ENCODE results near the gene PRDM16. TPM values are rescaled to one million over a fixed set of nuclear protein-coding genes. Genes with fewer than 3 reads are reported as not detected.

PRDM16 gene
- total RNA-seq, 1 donor from 2014 or later: 15.9 TPM

DNA sequence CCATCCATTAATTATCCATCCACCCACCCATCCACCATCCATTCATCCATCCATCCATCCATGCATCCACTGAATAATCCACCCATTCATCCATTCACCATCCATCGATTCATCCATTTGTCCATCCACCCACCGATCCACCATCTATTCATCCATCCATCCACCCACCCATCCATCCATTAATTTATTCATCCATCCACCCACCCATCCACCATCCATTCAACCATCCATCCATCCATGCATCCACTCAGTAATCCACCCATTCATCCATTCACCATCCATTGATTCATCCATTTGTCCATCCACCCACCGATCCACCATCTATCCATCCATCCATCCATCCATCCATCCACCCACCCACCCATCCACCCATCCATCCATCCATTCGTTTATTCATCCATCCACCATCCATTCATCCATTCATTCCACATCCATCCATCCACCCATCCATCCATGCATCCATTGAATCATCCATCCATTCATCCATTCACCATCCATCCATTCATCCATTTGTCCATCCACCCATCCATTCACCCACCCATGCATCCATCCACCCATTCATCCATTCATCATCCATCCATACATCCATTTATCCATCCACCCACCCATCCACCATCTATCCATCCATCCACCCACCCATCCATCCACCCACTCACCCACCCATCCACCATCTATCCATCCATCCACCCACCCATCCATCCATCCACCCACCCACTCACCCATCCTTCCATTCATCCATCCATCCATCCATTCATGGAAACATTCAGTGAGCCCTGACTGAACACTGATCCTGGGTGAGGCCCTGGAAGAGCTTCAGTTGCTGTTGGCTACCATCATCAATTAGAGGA is 302.1 kb downstream of the PRDM16 start:
- DNase-seq (ENCODE audit: low spot score): no peak

DNA sequence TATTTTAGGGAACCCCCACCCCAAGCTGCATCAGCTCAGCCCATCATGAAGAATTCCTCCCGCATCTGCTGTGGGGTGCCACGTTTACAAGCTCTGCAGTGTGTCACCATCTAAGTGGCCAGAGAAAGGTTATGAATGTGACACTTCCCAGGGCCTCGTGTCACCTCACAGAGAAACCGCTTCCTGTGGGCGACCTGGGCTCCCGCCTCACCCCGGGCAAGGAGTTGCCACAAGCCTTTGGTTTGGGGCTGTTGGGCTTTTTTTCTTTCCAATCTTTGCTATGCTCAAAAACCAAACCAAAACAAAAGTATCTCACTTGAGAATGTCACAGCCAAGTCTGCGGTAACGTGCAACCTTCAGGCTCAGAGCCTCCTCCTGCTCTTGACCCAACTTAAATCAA is 303.3 kb downstream of the PRDM16 start:
- no peak for DNase-seq (ENCODE audit: low spot score)

DNA sequence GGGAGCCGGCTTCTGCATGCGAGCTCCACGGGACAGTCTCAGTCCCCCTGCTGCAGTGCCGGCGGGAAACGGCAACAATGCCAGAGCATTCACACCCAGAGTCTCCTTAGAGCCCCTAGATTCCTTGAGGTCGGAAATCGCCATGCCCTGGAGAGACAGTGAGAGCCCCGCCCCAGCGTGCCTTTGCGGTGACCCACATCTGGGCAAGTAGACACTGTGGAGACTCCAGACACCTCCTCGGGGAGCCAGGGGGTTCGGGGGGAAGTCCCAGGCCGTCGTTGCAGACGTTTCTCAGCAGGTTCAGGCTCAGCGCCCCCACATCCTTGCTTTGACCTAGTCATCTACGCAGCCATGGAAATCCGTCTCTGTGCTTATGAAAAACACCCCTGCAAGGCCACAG is 304.2 kb downstream of the PRDM16 start:
- DNase-seq (ENCODE audit: low spot score): no peak

DNA sequence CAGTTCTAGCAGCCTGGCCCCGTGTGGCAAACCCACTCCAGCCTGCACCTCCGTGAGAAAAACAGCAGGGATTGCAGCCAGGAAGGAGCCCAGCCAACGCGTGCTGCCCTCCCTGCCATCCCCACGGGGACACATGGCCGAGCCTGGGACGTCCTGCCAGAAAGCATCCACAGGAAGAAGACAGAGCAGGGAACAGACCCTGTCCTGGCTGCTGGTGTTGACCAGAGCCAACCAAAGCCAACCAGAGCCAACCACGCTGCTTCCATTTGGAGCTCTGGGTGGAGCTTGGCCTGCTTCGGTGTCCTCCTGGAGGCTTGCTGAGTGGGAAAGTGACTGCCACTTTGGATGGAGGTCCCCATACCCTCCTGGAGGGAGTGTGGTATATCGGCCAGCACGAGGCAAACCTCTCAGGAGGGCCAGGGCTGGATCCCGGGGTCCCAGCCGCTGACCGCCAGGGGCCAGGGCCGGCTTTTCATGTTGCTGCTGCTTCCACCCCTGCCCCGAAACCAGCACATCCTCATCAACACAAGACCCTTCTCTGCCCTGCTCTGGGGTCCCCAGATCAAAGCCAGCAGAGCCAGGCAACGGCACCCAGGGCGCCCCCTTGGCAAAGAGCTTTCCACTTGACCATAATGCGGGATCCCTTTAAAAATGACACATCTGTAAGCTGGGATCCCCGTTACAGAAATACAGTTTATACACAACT is 304.9 kb downstream of the PRDM16 start:
- DNase-seq (ENCODE audit: low spot score): no peak

GRCh38 chr1:3375245-3375644 is 306.2 kb downstream of the PRDM16 start:
- DNase-seq (ENCODE audit: low spot score): no peak

GRCh38 chr1:3377166-3377565 is 308.2 kb downstream of the PRDM16 start:
- DNase-seq (ENCODE audit: low spot score): no peak

DNA sequence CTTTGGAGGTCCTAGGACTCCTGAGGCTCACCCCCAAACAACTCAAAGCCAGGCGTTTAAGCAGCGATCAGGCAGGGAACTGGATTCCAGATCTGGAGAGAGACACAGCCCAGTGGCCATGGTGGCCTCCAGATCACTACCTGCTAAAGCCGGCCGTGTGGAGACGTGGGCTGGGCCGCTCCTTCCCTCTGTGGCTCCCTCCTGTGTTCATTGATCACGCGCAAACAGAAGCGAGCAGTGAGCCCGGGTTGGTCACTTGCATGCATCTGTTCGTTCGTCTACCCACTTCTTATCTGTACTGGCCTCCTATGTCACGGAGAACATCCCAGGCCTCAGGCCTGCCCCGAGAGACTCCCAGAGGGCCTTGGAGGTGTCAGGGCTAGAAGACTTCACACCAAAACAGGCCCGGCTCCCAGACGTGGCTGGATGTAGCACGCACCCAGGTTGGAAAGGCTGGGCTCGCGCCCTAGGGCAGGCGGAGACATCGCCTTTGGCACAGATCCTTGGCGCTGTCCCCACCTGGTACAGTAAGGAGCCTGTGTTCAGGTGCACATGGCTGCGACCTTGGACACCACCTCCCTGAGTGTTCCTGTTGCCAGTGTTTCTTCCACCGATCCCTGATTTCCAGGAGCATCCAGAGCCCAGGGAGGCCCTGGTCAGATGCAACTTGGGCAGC is 308.7 kb downstream of the PRDM16 start:
- DNase-seq (ENCODE audit: low spot score): no peak

DNA sequence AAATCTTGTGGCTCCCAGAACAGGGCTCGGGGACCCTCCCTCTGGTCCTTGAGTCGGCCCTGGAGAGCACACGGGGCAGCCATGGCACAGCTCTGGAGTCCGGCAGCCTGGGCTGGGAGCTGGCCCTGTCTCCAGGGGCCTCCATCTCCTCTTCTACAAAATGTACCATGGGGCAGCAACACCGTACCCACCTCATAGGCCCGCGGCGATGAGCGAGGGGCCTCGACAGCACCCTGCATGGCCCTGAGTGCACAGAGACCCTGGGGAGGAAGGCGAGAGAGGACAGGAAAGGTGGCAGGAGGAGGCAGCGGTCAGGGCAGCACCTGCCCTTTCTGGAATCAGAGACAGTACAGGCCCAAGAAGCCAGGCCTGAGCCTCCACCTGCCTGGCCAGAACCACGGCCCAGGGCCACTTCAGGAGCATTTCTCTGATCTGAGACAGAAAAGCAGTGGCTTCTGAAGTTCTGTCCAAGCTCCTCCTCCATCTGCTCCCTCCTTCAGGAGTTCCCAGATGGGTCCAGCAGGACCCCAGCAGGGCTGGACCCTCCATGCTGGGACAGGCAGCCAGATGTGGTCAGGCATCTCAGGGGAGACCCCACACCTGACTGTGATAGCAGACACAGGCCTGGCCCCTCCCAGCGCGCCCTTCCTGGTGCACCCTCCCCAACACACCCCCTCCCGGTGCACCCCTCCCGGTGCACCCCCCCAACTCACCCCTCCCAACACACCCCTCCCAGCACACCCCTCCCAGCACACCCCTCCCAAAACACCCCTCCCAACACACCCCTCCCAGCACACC is 309.6 kb downstream of the PRDM16 start:
- DNase-seq (ENCODE audit: low spot score): no peak

DNA sequence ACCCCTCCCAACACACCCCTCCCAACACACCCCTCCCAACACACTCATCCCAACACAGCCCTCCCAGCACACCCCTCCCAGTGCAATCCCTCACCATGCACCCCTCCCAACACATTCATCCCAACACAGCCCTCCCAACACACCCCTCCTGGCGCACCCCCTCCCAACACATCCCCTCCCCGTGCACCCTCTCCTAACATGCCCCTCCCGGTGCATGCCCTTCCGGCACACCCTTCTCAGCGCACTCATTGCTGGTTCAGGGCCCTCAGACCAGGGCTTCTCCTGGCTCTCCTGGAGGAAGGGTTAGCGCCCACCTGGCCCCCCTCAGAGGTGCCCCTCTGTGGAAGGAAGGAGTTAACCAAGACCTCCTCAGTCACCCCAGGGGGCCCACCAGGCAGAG is 310.9 kb downstream of the PRDM16 start:
- no peak for DNase-seq (ENCODE audit: low spot score)

GRCh38 chr1:3380469-3380868 is 311.5 kb downstream of the PRDM16 start:
- DNase-seq (ENCODE audit: low spot score): peak; percentile 61

- DNase-seq (ENCODE audit: low spot score): no peak
Observed at GRCh38 chr1:3381901-3382300, 312.9 kb downstream of the PRDM16 start.

GRCh38 chr1:3382326-3383057 is 313.5 kb downstream of the PRDM16 start:
- no peak for DNase-seq (ENCODE audit: low spot score)

DNA sequence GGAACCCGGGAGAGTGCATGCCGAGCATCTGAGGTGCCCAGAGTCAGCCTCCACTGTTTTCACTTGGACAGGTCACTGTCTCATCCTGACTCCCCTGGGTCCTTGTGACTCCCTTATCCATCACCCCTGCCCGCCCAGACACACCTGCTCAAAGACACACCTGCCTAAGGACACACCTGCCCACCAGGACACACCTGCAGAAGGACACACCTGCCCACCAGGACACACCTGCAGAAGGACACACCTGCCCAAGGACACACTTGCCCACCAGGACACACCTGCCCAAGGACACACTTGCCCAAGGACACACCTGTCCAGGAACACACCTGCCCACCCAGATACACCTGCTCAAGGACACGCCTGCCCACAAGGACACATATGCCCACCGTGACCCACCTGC is 314.7 kb downstream of the PRDM16 start:
- DNase-seq (ENCODE audit: low spot score): no peak

DNA sequence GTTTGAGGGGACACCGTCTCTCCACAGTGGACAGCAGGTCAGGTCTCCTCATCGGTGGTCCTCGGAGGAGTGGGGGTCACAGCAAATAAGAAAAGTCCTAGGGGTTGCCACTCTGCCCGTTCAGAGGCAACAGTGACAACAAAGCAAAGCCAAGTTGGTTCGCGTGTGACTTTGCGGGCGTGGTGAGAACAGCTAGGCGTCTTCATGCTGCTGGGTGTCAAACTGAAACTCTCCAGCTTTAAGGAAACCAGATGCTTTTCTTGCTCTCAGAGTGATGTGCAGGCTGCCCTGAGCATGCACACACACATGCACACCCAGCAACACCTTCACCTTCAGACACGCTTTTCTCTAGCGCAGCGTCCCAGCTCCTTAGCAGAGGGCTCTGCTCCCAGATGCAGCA is 315.4 kb downstream of the PRDM16 start:
- DNase-seq (ENCODE audit: low spot score): no peak

DNA sequence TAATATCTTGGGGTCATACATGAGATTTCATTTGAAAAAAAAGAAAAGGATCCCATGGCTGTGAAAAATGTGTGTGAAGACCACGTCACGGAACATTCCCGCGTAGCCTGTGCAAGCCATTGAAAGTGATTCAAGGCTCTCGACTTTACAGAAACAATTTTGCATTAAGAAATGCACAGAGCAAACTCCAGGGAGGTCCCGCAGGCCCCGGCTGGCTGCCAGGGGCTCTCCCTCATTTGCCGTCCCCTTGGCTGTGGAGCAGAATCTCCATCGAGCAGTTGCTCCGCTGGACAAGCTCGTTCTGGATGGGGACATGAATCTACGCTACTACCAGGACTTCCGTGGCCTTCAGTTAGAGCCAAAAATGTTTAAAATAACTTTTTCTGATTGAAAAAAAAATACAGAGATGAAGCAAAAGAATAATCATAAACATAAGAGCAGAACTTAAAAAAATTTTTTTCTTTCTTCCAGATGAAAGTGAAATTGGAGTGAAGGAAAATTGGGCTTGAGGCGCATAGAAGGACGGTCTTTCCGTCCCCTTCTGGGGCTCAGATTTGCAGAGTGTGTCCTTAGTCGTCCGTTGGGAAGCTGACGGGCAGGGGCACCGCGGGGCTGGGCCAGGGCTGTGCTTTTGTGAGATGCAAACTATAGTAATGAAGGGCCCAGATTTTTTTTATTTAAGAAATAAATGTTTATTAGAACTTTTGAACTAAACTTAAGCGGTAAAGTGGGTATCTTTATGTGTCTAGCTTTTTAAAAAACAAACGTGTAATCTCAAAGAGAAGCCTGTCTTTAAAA is 317.4 kb downstream of the PRDM16 start:
- no peak for DNase-seq (ENCODE audit: low spot score)

DNA sequence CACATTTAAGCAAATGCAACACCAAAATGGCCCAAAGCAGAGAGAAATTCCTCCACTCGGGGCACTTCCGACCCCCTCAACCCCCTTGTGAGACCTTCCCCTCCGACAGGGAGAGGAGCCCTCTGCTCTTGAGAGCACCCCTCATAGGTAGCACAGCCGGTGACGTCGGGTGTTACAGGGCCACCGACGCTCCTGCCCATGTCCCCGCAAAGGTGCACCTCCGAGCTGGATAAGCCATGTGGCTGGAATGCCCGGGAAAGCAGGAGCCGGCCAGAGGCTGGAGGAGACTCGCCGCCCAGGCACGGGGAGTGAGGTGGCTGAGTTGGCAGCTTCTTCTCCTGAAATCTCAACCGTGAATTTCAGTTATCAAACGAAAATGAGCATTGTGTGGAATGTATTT is 318.4 kb downstream of the PRDM16 start:
- DNase-seq (ENCODE audit: low spot score): no peak

- DNase-seq (ENCODE audit: low spot score): no peak
Observed at GRCh38 chr1:3389093-3389833, 320.3 kb downstream of the PRDM16 start.

DNA sequence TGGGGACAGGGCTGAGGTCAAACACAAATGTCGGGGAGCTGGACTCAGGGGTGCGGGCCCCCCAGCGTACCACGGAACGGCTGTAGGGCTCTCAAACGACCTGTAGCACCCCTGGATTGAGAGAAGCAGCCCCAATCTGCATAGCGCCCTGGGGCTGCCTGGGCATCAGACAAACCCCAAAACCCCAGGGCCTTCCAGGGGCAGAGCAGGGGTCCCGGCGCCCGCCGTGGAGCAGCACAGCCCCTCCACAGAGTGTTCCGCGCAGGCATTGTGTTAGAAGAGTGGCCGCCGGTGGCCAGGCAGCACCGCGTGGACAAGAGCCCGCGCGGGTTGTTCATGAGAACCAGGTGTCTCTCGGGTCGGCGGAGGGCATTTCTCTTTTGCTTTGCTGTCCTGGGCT is 321.3 kb downstream of the PRDM16 start:
- no peak for DNase-seq (ENCODE audit: low spot score)

DNA sequence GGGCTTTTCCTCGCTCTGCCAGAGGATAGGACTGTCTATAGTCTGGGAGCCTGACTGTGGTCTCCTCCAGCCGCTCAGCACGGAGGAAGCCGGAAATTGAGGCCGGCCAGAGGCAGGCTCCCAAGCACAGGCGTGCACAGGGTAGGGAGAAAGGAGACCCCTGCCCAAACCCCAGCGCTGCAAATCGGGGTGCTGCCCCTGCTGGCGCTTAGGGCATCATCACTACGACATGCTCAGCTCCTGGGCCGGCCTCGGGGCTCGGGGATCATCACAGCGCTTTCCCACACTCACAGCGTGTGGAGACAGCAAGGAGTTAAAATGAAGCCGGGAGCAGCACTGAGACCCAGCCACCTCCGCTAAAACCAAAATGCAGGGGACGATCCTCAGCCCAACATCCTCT is 322.7 kb downstream of the PRDM16 start:
- DNase-seq (ENCODE audit: low spot score): no peak
